ENCODE results near the gene OXSR1.

OXSR1 gene

GRCh38 chr3:38260474-38260873 is 95.1 kb downstream of the OXSR1 start:
- Mint-ChIP-seq H3K36me3 (peaks cover 9% of the 10 kb centered on the region), H3K4me3 (no peak overlapping the region), H3K27me3 (no peaks in the 10 kb centered on the region), H3K27ac (no peak overlapping the region), H3K4me1 (peaks cover 3% of the 10 kb centered on the region), H3K9me3 (no peaks in the 10 kb centered on the region)
- no peak for ATAC-seq (ENCODE audit: low read depth)
- no peak for DNase-seq (ENCODE audit: low spot score in 2 of 2)

DNA sequence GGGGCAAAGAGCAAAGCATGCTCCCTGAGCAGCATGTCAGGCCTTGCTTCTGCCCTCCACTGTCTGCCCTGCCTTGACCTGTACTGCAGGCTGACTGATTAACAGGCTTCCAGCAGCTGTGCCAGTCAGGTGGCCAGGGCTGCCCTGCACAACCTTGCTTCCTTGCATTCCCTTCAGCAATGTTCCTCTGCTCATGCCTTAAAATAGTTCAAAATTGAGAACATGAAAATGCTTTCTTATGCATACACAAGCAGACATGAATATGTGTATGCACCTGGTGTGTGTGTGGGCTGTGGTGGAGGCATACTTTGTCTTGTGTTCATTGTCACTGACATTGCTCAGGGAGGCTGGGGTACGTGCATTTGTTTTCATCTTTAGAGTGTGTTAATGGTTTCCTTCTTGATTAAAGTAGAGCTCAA is 99.0 kb downstream of the OXSR1 start:
- Mint-ChIP-seq H3K4me1 (peaks cover 19% of the 10 kb centered on the region), H3K4me3 (no peak overlapping the region), H3K36me3 (peaks cover 15% of the 10 kb centered on the region), H3K27me3 (no peaks in the 10 kb centered on the region), H3K9me3 (no peaks in the 10 kb centered on the region), H3K27ac (peak overlapping the region; percentile 43)
- no peak for ATAC-seq (ENCODE audit: low read depth)
- no peak for DNase-seq (ENCODE audit: low spot score in 2 of 2)

DNA sequence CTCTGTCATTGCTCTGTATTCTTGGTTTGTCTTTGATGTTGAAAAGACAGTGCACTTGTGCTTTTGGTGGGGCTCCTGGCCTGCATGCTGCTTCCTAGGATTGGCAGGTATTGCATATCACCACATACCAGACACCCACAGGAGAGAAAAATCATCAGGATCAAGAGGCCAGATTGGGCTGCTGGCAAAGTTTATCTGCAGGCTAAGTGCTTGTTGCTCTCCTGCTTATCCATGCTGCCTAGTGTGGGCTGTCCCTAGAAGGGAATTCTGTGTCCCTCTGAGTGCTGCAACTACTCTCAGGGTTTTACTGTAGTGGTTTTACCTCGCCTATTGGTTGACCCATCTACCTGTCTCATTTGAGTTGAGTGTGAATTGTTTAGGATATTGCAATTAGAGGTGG is 99.4 kb downstream of the OXSR1 start:
- Mint-ChIP-seq H3K4me3 (no peak overlapping the region), H3K9me3 (no peaks in the 10 kb centered on the region), H3K36me3 (peaks cover 14% of the 10 kb centered on the region), H3K4me1 (peaks cover 19% of the 10 kb centered on the region), H3K27ac (peak overlapping the region; percentile 43), H3K27me3 (no peaks in the 10 kb centered on the region)
- no peak for ATAC-seq (ENCODE audit: low read depth)
- no peak for DNase-seq (ENCODE audit: low spot score in 2 of 2)

DNA sequence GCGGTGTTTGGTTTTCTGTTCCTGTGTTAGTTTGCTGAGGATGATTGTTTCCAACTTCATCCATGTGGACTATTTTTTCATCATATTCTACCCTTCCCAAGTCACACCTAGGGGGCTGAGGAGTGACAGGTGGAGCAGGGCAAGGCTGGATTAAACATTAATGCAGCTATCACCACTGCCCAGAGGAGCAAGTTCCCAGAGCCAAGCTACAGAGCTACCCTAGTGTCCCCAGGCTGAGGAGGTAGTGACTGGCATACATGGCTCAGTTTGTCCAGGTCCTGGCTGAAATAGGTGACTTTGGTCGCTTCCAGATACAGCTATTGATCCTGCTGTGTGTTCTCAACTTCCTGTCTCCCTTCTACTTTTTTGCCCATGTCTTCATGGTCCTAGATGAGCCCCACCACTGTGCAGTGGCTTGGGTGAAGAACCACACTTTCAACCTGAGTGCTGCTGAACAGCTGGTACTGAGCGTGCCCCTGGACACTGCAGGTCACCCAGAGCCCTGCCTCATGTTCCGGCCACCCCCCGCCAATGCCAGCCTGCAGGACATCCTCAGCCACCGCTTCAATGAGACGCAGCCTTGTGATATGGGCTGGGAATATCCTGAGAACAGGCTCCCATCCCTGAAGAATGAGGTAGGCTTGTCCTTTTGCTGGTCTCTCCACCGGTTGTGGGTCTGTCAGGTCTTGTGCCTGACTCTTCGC is 100.4 kb downstream of the OXSR1 start, which contains the start of gene SLC22A13:
SLC22A13 (plus strand) TSS at position 209 of the 704 bp plus-strand sequence; CDS start at position 258, 49 bp downstream.
- DNase-seq (ENCODE audit: low spot score in 2 of 2), result no peak
- ATAC-seq (ENCODE audit: low read depth), result no peak
- no peaks in the 10 kb centered on the region for H3K27me3 Mint-ChIP-seq
- H3K4me3 Mint-ChIP-seq, result no peak within 1 kb of the TSS
- peaks cover under 1% of the 10 kb centered on the region for H3K9me3 Mint-ChIP-seq
- H3K36me3 Mint-ChIP-seq, result peaks cover 10% of the 10 kb centered on the region
- peak within 1 kb of the TSS; percentile 43 for H3K27ac Mint-ChIP-seq
- peaks cover 19% of the 10 kb centered on the region for H3K4me1 Mint-ChIP-seq

DNA sequence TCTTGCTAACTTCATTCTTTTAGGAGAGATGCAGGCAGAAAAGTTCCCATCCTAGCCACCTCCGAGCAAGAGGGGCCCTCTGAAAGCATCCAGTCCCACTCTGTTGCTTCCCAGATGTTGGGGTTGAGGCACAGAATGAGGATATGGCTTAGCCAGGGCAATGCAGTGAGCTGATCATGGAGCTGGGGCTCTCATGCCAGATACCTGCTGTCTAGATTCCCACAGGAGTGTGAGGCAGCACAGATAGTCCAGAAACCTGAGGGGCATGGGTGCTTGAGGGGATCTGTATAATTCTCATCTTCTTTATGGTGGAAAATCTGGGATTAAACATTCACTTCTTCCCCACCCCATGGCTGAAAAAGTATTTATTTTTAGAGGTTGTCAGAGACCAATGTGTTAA is 101.5 kb downstream of the OXSR1 start:
- Mint-ChIP-seq H3K27ac (no peak overlapping the region), H3K36me3 (peaks cover 9% of the 10 kb centered on the region), H3K27me3 (no peaks in the 10 kb centered on the region), H3K4me3 (no peak overlapping the region), H3K9me3 (peaks cover 2% of the 10 kb centered on the region), H3K4me1 (peaks cover 19% of the 10 kb centered on the region)
- ATAC-seq (ENCODE audit: low read depth) (no peak), DNase-seq (ENCODE audit: low spot score in 2 of 2) (no peak)

- Mint-ChIP-seq H3K9me3 (peaks cover 2% of the 10 kb centered on the region), H3K36me3 (peaks cover 9% of the 10 kb centered on the region), H3K4me3 (no peak overlapping the region), H3K27me3 (no peaks in the 10 kb centered on the region), H3K4me1 (peaks cover 19% of the 10 kb centered on the region), H3K27ac (peak overlapping the region; percentile 53)
- DNase-seq (ENCODE audit: low spot score in 2 of 2) (no peak), ATAC-seq (ENCODE audit: low read depth) (no peak)
Measured at GRCh38 chr3:38267662-38268061, 102.3 kb downstream of the OXSR1 start.

DNA sequence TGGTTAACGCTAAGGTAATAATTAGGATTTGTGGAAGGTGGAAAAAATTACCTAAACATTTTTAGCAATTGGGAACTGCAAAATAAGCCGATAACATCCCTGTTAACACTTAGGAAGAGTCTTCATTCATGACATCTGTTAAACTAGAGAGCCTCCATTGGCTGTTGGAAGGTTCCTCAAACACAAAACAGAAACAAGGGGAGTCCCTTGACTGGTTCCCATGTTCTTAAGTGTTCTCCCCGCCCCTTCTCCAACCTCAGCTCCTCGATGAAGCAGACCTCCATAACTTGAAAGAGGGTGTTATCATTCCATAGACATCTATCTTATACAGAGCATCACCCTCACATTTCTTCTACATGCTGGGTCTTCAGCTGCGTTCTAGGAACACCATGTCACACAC is 102.8 kb downstream of the OXSR1 start:
- Mint-ChIP-seq H3K27me3 (no peaks in the 10 kb centered on the region), H3K9me3 (peaks cover 2% of the 10 kb centered on the region), H3K36me3 (peaks cover 9% of the 10 kb centered on the region), H3K4me1 (peaks cover 24% of the 10 kb centered on the region), H3K27ac (peak overlapping the region; percentile 53), H3K4me3 (peak overlapping the region; percentile 62)
- ATAC-seq (ENCODE audit: low read depth), result peak; percentile 61
- DNase-seq (ENCODE audit: low spot score in 2 of 2), result no peak

DNA sequence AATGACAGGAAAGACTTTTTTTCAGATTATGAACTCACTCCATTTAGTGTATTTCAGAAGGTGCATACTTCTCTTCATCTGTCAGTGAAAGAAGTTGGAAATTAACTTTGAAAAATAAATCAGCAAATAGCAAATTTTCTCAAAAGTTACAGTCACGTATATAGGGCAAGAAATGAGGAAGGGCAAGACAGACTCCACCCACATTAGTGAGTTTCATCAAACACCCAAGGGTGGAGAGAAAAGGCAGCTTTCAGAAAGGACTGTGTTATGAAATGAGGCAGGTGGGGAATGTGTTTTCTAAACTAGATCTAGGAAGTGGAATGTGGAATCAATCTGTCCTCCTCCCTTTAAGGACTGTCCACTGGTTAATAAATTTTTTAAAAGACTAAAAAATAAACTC is 103.2 kb downstream of the OXSR1 start:
- Mint-ChIP-seq H3K27ac (peak overlapping the region; percentile 53), H3K9me3 (peaks cover 2% of the 10 kb centered on the region), H3K4me1 (peaks cover 26% of the 10 kb centered on the region), H3K4me3 (peak overlapping the region; percentile 62), H3K36me3 (peaks cover 9% of the 10 kb centered on the region), H3K27me3 (no peaks in the 10 kb centered on the region)
- ATAC-seq (ENCODE audit: low read depth) (peak; percentile 87), DNase-seq (ENCODE audit: low spot score in 2 of 2) (no peak)

DNA sequence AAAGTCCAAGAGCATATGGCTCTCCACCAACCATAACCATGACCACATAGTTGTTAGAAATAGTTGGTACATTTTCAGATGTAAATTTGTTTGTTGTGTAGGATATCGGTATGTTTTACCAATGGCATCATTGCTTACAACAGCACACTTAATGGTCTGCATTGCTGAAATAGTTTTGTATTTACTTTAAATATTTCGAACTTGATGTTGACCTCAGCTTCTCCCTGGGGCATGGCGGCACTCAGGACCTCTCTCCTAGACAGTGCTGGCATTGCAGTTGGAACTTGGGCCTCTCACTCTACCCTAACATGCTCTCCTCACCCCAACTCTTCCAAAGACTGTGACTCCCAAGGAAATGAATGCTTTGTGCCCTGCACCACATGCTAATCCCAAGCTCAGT is 105.3 kb downstream of the OXSR1 start:
- ATAC-seq (ENCODE audit: low read depth) (no peak), DNase-seq (ENCODE audit: low spot score in 2 of 2) (no peak)
- H3K27me3 Mint-ChIP-seq, result no peaks in the 10 kb centered on the region
- peaks cover 2% of the 10 kb centered on the region for H3K9me3 Mint-ChIP-seq
- H3K4me1 Mint-ChIP-seq, result peaks cover 26% of the 10 kb centered on the region
- no peak overlapping the region for H3K4me3 Mint-ChIP-seq
- no peak overlapping the region for H3K27ac Mint-ChIP-seq
- H3K36me3 Mint-ChIP-seq, result peaks cover 13% of the 10 kb centered on the region

DNA sequence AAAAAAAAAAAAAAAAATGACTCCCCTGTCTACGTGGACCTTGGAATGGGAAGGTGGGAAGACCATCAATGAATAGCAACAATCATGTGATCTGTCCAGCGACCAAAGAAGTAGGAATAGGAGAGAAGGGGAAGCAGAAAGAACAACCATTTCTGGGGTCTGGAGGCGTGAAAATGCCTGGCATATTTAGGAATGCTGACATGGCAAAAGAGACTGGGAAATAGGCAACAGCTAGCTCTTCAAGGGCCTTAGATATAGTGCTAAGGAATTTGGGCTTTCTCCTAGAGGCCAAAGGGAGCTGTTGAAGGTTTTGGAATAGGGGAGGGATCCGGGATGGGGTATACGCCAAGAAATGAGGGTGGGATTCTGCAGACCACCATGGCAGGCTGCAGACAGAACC is 106.2 kb downstream of the OXSR1 start:
- Mint-ChIP-seq H3K36me3 (peaks cover 11% of the 10 kb centered on the region), H3K9me3 (peaks cover 2% of the 10 kb centered on the region), H3K4me3 (no peak overlapping the region), H3K4me1 (peaks cover 22% of the 10 kb centered on the region), H3K27me3 (no peaks in the 10 kb centered on the region), H3K27ac (no peak overlapping the region)
- ATAC-seq (ENCODE audit: low read depth) (no peak), DNase-seq (ENCODE audit: low spot score in 2 of 2) (no peak)

- ATAC-seq (ENCODE audit: low read depth) (no peak), DNase-seq (ENCODE audit: low spot score in 2 of 2) (no peak)
- H3K4me3 Mint-ChIP-seq, result no peak overlapping the region
- peaks cover 12% of the 10 kb centered on the region for H3K36me3 Mint-ChIP-seq
- no peak overlapping the region for H3K27ac Mint-ChIP-seq
- no peaks in the 10 kb centered on the region for H3K27me3 Mint-ChIP-seq
- peaks cover 2% of the 10 kb centered on the region for H3K9me3 Mint-ChIP-seq
- peaks cover 6% of the 10 kb centered on the region for H3K4me1 Mint-ChIP-seq
Measured at GRCh38 chr3:38274864-38275649, 109.7 kb downstream of the OXSR1 start.

DNA sequence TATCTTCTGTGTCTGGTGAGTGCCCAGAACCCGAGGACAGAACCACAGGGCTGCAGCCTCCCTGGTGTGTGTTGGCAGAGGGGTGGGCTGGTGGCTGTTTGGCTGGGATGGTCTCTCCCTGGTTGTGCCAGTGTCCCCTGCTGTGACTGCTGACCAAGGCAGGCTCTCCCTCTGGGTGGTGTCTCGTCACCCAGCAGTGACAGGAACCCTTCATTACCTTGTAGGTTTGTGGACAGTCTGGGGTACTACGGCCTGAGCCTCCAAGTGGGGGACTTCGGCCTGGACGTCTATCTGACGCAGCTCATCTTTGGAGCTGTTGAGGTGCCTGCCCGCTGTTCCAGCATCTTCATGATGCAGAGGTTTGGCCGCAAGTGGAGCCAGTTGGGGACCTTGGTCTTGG is 110.3 kb downstream of the OXSR1 start:
- H3K9me3 Mint-ChIP-seq, result peaks cover 2% of the 10 kb centered on the region
- H3K36me3 Mint-ChIP-seq, result peaks cover 12% of the 10 kb centered on the region

DNA sequence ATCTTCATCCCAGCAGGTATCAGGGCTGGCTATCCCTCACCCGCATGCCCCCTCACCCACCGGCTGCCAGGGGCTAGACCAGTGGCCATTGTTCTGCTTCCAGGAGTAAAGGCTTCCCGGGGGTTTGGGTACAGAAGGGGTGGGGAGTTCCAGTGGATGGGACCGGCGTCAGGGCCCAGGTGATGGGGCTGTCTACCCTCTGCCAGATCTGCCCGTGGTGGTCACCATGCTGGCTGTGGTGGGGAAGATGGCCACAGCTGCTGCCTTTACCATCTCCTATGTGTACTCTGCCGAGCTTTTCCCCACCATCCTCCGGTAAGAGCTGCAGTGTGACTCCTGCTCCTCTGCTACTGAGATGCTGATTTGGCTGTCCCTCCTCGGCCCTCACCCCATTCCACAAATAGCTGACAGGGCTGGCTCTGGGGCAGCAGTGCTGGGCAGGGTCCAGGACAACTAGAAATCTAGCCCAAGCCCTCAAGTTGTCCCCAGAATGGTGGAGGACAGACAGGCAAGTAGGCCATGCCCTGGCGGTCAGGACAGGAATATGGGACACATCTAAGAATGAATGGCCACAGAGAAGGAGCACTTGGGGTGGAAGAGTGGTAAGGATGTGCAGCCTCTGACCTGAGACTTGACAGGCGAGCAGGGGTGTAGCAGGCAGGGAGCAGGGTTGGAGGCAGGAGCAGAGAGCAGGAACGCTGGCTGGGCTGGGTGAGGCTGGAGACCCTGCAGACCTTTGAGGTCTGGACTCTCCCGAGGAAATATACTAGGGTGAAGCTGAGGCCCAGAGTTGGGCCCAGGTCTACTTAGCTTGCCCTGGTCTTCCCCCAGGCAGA is 111.0 kb downstream of the OXSR1 start:
- Mint-ChIP-seq H3K27ac (no peak overlapping the region), H3K36me3 (peaks cover 10% of the 10 kb centered on the region)

More for the DNA sequence above, 110.3 kb downstream of the OXSR1 start:
- DNase-seq (ENCODE audit: low spot score in 2 of 2), result no peak
- Mint-ChIP-seq H3K4me3 (no peak overlapping the region), H3K27ac (no peak overlapping the region), H3K4me1 (peaks cover 6% of the 10 kb centered on the region), H3K27me3 (no peaks in the 10 kb centered on the region)
- ATAC-seq (ENCODE audit: low read depth), result no peak

More for the DNA sequence above, 111.0 kb downstream of the OXSR1 start:
- Mint-ChIP-seq H3K4me1 (peaks cover 6% of the 10 kb centered on the region), H3K9me3 (no peaks in the 10 kb centered on the region), H3K4me3 (no peak overlapping the region), H3K27me3 (no peaks in the 10 kb centered on the region)
- DNase-seq (ENCODE audit: low spot score in 2 of 2) (no peak), ATAC-seq (ENCODE audit: low read depth) (no peak)
